ENCODE measurements around the gene PPM1N.

PPM1N gene

GRCh38 chr19:45471111-45471930, 26.9 kb upstream of the PPM1N start:
- no peak for DNase-seq (ENCODE audit: low spot score)

- no peak for DNase-seq (ENCODE audit: low spot score)
Measured at GRCh38 chr19:45471931-45472562, 26.2 kb upstream of the PPM1N start.

- DNase-seq (ENCODE audit: low spot score), result no peak
Measured at GRCh38 chr19:45472563-45473366, 25.5 kb upstream of the PPM1N start.

GRCh38 chr19:45473367-45473681, 24.9 kb upstream of the PPM1N start:
- DNase-seq (ENCODE audit: low spot score), result no peak

- DNase-seq (ENCODE audit: low spot score), result no peak
Measured at GRCh38 chr19:45473682-45474605, 24.3 kb upstream of the PPM1N start.

- DNase-seq (ENCODE audit: low spot score), result no peak
Measured at GRCh38 chr19:45474606-45475521, 23.4 kb upstream of the PPM1N start.

GRCh38 chr19:45475537-45476291, 22.5 kb upstream of the PPM1N start:
- no peak for DNase-seq (ENCODE audit: low spot score)

- DNase-seq (ENCODE audit: low spot score), result no peak
Measured at GRCh38 chr19:45476304-45476703, 21.9 kb upstream of the PPM1N start.

GRCh38 chr19:45477186-45477585, 21.1 kb upstream of the PPM1N start:
- no peak for DNase-seq (ENCODE audit: low spot score)

- no peak for DNase-seq (ENCODE audit: low spot score)
Measured at GRCh38 chr19:45477713-45478453, 20.4 kb upstream of the PPM1N start.

- peak; percentile 92 for DNase-seq (ENCODE audit: low spot score)
Measured at GRCh38 chr19:45478454-45479238, 19.6 kb upstream of the PPM1N start.

GRCh38 chr19:45483033-45483432, 15.2 kb upstream of the PPM1N start:
- DNase-seq (ENCODE audit: low spot score), result no peak

- DNase-seq (ENCODE audit: low spot score), result no peak
Measured at GRCh38 chr19:45484273-45484945, 13.8 kb upstream of the PPM1N start.

- DNase-seq (ENCODE audit: low spot score), result peak; percentile 96
Measured at GRCh38 chr19:45485305-45486077, 12.8 kb upstream of the PPM1N start.

GRCh38 chr19:45488708-45489107, 9.5 kb upstream of the PPM1N start:
- no peak for DNase-seq (ENCODE audit: low spot score)

- DNase-seq (ENCODE audit: low spot score), result no peak
Measured at GRCh38 chr19:45489216-45489855, 8.9 kb upstream of the PPM1N start.

Data from hematopoietic multipotent progenitor cell treated with erythropoietin and hydrocortisone succinate and interleukin-3 and kit ligand, for 15 days (in vitro differentiated cells).